ENCODE results near the gene LGALS7B.

- TF ChIP-seq CTCF (IDR thresholded peaks at IDR 0.05; ENCODE audit: low read length) (no peak), EZH2phosphoT487 (IDR thresholded peaks at IDR 0.05; ENCODE audit: low read length) (no peak), EZH2 (optimal IDR thresholded peaks at IDR 0.05; ENCODE audit: low read depth, low read length) (no peak)
Measured at GRCh38 chr19:38740257-38740592, 48.8 kb upstream of the LGALS7B start.

All from MM.1S (cell line).